GDM1 (cell line): Measurements from ENCODE around the gene TTLL5.

ENCODE experiments used
- DNase-seq: peaks from one replicate; lab custom pipeline; 2025; lab: John Stamatoyannopoulos, UW

Gene TTLL5

GRCh38 chr14:75864352-75864751, 203.3 kb downstream of the TTLL5 start:
- DNase-seq, result no peak

- no peak for DNase-seq
These were observed 204.5 kb downstream of the TTLL5 start for GRCh38 chr14:75865531-75865930.

- no peak for DNase-seq
These were observed 205.9 kb downstream of the TTLL5 start for GRCh38 chr14:75866970-75867369.

GRCh38 chr14:75871181-75871880, 210.3 kb downstream of the TTLL5 start:
- no peak for DNase-seq

- no peak for DNase-seq
These were observed 214.9 kb downstream of the TTLL5 start for GRCh38 chr14:75875958-75876357.

- DNase-seq, result no peak
These were observed 215.5 kb downstream of the TTLL5 start for GRCh38 chr14:75876530-75876929.

- DNase-seq, result no peak
These were observed 216.2 kb downstream of the TTLL5 start for GRCh38 chr14:75877292-75877691.

GRCh38 chr14:75877884-75878283, 216.8 kb downstream of the TTLL5 start:
- no peak for DNase-seq

GRCh38 chr14:75879031-75879430, 218.0 kb downstream of the TTLL5 start:
- DNase-seq, result no peak

GRCh38 chr14:75880512-75880911, 219.5 kb downstream of the TTLL5 start:
- no peak for DNase-seq

- DNase-seq, result no peak
These were observed 220.9 kb downstream of the TTLL5 start for GRCh38 chr14:75881994-75882393.

GRCh38 chr14:75884198-75884611, 223.2 kb downstream of the TTLL5 start:
- no peak for DNase-seq

GRCh38 chr14:75885829-75886228, 224.8 kb downstream of the TTLL5 start:
- no peak for DNase-seq

GRCh38 chr14:75886636-75887348, 225.7 kb downstream of the TTLL5 start:
- DNase-seq, result no peak

- DNase-seq, result no peak
These were observed 227.9 kb downstream of the TTLL5 start for GRCh38 chr14:75888945-75889344.

GRCh38 chr14:75896341-75896740, 235.3 kb downstream of the TTLL5 start:
- DNase-seq, result no peak

GRCh38 chr14:75904311-75904710, 243.3 kb downstream of the TTLL5 start:
- no peak for DNase-seq

- DNase-seq, result peak; percentile 42
These were observed 244.3 kb downstream of the TTLL5 start for GRCh38 chr14:75905147-75905904.

- no peak for DNase-seq
These were observed 245.2 kb downstream of the TTLL5 start for GRCh38 chr14:75906228-75906627.

GRCh38 chr14:75906680-75907280, 245.7 kb downstream of the TTLL5 start:
- no peak for DNase-seq

GRCh38 chr14:75907756-75908359, 246.8 kb downstream of the TTLL5 start:
- no peak for DNase-seq

GRCh38 chr14:75909630-75910029, 248.6 kb downstream of the TTLL5 start:
- no peak for DNase-seq
